HG03064 (cell line): Measurements from ENCODE around the gene CAMK1D.

Experiments
- ATAC-seq: cut with Tn5 transposase; IDR thresholded peaks from one replicate; pipeline ENCODE4 v1.9.1; 2021; ENCODE audit warnings: low read depth; ENCODE audit not compliant: unreplicated experiment

The CAMK1D gene

GRCh38 chr10:12675186-12675585, 325.8 kb downstream of the CAMK1D start:
- ATAC-seq = no peak

- ATAC-seq = no peak
Observed at GRCh38 chr10:12679636-12680035, 330.3 kb downstream of the CAMK1D start.

GRCh38 chr10:12681252-12681651, 331.9 kb downstream of the CAMK1D start:
- ATAC-seq = no peak

- no peak for ATAC-seq
Observed at GRCh38 chr10:12684784-12685183, 335.4 kb downstream of the CAMK1D start.

GRCh38 chr10:12685261-12686058, 336.1 kb downstream of the CAMK1D start:
- no peak for ATAC-seq

GRCh38 chr10:12687996-12688395, 338.6 kb downstream of the CAMK1D start:
- ATAC-seq = no peak

- no peak for ATAC-seq
Observed at GRCh38 chr10:12689893-12690292, 340.5 kb downstream of the CAMK1D start.

- ATAC-seq = no peak
Observed at GRCh38 chr10:12690525-12691126, 341.3 kb downstream of the CAMK1D start.

- no peak for ATAC-seq
Observed at GRCh38 chr10:12691596-12691995, 342.2 kb downstream of the CAMK1D start.

GRCh38 chr10:12697764-12698163, 348.4 kb downstream of the CAMK1D start:
- no peak for ATAC-seq

- no peak for ATAC-seq
Observed at GRCh38 chr10:12699258-12699700, 349.9 kb downstream of the CAMK1D start.

- ATAC-seq = no peak
Observed at GRCh38 chr10:12699781-12700556, 350.6 kb downstream of the CAMK1D start.

- ATAC-seq = no peak
Observed at GRCh38 chr10:12700557-12700874, 351.2 kb downstream of the CAMK1D start.

- ATAC-seq = no peak
Observed at GRCh38 chr10:12701696-12702095, 352.3 kb downstream of the CAMK1D start.

GRCh38 chr10:12702215-12702770, 352.9 kb downstream of the CAMK1D start:
- no peak for ATAC-seq

- ATAC-seq = no peak
Observed at GRCh38 chr10:12703126-12703525, 353.8 kb downstream of the CAMK1D start.

- no peak for ATAC-seq
Observed at GRCh38 chr10:12703813-12704212, 354.5 kb downstream of the CAMK1D start.

- no peak for ATAC-seq
Observed at GRCh38 chr10:12704488-12704887, 355.1 kb downstream of the CAMK1D start.

GRCh38 chr10:12705943-12706342, 356.6 kb downstream of the CAMK1D start:
- no peak for ATAC-seq

GRCh38 chr10:12707461-12708185, 358.3 kb downstream of the CAMK1D start:
- ATAC-seq = no peak

- ATAC-seq = no peak
Observed at GRCh38 chr10:12709000-12709401, 359.7 kb downstream of the CAMK1D start.
